ENCODE data around the gene RBP2. TPM values are rescaled to one million over a fixed set of nuclear protein-coding genes. Genes with fewer than 3 reads are reported as not detected.

RBP2 gene
- polyA plus RNA-seq, 2 of the 4 experiments (the other 2 are of a cell fraction), result not detected

DNA sequence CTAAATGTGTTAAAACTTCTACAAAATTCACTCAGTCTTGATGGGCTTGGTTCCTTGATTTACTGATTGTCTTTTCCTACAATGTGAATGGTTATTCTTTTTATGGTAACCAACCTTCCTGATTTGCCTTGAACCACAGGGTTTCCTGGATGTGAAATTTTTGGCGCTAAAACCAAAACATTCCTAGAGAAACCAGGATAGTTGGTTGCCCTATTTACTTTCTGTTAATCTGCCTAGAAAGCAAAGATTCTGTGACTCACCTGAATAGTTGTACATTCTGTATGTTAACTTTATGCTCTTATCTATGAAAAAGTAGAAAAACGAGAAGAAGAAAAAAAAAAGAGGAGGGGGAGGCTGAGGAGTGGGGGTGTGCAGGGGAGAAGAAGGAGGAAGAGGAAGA, 23.2 kb upstream of the RBP2 start:
- ATAC-seq, result no peak
- no peak overlapping the region for H3K27ac ChIP-seq
- POLR2A ChIA-PET, result no interaction called here
- no peak overlapping the region for H3K4me2 ChIP-seq
- WGBS (ENCODE audit: missing lambda C conversion rate), result 45% methylated on average over 2 of the region's 2 CpGs
- no peak for TF ChIP-seq HEYL (CRISPR knock-in tag; IDR thresholded peaks at IDR 0.05)
- no peak for TF ChIP-seq HOXA7 (CRISPR knock-in tag; IDR thresholded peaks at IDR 0.05)
- no peak for TF ChIP-seq NFE2L2 (conservative IDR thresholded peaks at IDR 0.05; ENCODE audit: low read length)
- TF ChIP-seq KDM1A (IDR thresholded peaks at IDR 0.05; ENCODE audit: low read depth), result no peak
- TF ChIP-seq TP53 (CRISPR knock-in tag; IDR thresholded peaks at IDR 0.05), result no peak
- TF ChIP-seq POLR2A (IDR thresholded peaks at IDR 0.05; ENCODE audit: low read length), result no peak
- TF ChIP-seq CBX8 (IDR thresholded peaks at IDR 0.05), result no peak
- TF ChIP-seq, protein P1, sequence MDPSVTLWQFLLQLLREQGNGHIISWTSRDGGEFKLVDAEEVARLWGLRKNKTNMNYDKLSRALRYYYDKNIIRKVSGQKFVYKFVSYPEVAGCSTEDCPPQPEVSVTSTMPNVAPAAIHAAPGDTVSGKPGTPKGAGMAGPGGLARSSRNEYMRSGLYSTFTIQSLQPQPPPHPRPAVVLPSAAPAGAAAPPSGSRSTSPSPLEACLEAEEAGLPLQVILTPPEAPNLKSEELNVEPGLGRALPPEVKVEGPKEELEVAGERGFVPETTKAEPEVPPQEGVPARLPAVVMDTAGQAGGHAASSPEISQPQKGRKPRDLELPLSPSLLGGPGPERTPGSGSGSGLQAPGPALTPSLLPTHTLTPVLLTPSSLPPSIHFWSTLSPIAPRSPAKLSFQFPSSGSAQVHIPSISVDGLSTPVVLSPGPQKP (IDR thresholded peaks at IDR 0.05; ENCODE audit: low read depth, low read length), result no peak
- no peaks in the 10 kb centered on the region for H3K4me1 ChIP-seq
- H3K9me3 ChIP-seq, result no peaks in the 10 kb centered on the region
- no peak for DNase-seq (ENCODE audit: low read depth in 1 of 2, low spot score in 1 of 2)
- no peak overlapping the region for H3K4me3 ChIP-seq
- FAIRE-seq, result no peak
- CTCF ChIA-PET, result no interaction called here

DNA sequence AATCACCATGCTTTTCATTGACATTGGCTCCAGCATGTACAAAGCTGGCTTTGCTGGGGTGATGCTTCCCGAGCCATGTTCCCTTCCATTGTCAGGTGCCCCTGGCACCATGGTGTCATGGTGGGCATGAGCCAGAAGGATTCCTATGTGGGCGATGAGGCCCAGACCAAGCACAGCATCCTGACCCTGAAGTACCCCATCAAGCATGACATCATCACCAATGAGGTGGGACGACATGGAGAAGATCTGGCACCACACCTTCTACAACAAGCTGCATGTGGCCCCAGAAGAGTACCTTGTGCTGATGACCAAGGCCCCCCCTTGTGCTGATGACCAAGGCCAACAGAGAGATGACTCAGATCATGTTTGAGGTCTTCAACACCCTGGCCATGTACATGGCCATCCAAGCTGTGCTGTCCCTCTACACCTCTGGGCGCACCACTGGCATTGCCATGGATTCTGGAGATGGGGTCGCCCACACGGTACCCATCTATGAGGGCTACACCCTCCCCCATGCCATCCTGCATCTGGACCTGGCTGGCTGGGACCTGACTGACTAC, 17.6 kb upstream of the RBP2 start:
- no peak for ATAC-seq
- TF ChIP-seq, protein P2, sequence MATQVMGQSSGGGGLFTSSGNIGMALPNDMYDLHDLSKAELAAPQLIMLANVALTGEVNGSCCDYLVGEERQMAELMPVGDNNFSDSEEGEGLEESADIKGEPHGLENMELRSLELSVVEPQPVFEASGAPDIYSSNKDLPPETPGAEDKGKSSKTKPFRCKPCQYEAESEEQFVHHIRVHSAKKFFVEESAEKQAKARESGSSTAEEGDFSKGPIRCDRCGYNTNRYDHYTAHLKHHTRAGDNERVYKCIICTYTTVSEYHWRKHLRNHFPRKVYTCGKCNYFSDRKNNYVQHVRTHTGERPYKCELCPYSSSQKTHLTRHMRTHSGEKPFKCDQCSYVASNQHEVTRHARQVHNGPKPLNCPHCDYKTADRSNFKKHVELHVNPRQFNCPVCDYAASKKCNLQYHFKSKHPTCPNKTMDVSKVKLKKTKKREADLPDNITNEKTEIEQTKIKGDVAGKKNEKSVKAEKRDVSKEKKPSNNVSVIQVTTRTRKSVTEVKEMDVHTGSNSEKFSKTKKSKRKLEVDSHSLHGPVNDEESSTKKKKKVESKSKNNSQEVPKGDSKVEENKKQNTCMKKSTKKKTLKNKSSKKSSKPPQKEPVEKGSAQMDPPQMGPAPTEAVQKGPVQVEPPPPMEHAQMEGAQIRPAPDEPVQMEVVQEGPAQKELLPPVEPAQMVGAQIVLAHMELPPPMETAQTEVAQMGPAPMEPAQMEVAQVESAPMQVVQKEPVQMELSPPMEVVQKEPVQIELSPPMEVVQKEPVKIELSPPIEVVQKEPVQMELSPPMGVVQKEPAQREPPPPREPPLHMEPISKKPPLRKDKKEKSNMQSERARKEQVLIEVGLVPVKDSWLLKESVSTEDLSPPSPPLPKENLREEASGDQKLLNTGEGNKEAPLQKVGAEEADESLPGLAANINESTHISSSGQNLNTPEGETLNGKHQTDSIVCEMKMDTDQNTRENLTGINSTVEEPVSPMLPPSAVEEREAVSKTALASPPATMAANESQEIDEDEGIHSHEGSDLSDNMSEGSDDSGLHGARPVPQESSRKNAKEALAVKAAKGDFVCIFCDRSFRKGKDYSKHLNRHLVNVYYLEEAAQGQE (IDR thresholded peaks at IDR 0.05), result no peak
- TF ChIP-seq POLR2A (IDR thresholded peaks at IDR 0.05; ENCODE audit: low read length) (no peak), ZFP36 (IDR thresholded peaks at IDR 0.05; ENCODE audit: borderline replicate concordance, partially characterized antibody) (no peak), HDAC2 (IDR thresholded peaks at IDR 0.05) (no peak)
- no peaks in the 10 kb centered on the region for H3K9me3 ChIP-seq
- DNase-seq (ENCODE audit: low read depth in 1 of 2, low spot score in 1 of 2), result no peak
- no peak overlapping the region for H3K4me3 ChIP-seq
- CTCF ChIA-PET, result no interaction called here
- H3K4me1 ChIP-seq, result no peaks in the 10 kb centered on the region
- no peak overlapping the region for H3K27ac ChIP-seq
- no CpG with 5 or more reads among the region's 6 CpGs for WGBS (ENCODE audit: missing lambda C conversion rate)
- no peak overlapping the region for H3K4me2 ChIP-seq
- POLR2A ChIA-PET, result no interaction called here
- no peak for FAIRE-seq

DNA sequence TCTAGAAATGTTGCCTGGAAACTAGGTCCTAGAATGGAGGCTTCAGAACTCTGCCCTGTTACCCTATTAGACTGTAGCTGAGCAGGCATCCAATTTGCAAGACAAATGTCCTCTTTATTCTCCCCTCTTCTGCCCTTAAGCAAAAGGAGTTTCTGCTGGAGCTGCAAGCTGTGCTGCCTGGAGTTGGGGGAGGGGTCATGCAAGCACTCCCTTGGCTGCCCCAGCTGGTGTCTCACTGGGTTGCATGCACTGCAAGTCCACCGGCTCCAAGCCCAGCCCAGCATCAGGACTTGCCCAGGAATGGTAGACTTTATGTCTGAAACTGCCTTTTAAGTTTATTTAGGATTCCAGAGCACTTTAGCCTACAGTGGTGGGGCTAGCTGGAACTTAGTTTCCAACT, 15.7 kb upstream of the RBP2 start:
- H3K4me2 ChIP-seq, result no peak overlapping the region
- H3K9me3 ChIP-seq, result 0 out of 3 replicates have a peak, but pooled peaks cover 5% of the 10 kb centered on the region
- no peak overlapping the region for H3K27ac ChIP-seq
- FAIRE-seq, result no peak
- no peaks in the 10 kb centered on the region for H3K4me1 ChIP-seq
- WGBS (ENCODE audit: missing lambda C conversion rate), result 0% methylated on average over 1 of the region's 1 CpG
- TF ChIP-seq RARB (CRISPR knock-in tag; IDR thresholded peaks at IDR 0.05) (no peak), RCOR1 (IDR thresholded peaks at IDR 0.05; ENCODE audit: low read depth, low read length) (no peak), EP300 (IDR thresholded peaks at IDR 0.05) (no peak)
- H3K4me3 ChIP-seq, result no peak overlapping the region
- peak in 1 of 2 experiments; percentile 3 for DNase-seq (ENCODE audit: low read depth in 1 of 2, low spot score in 1 of 2)
- CTCF ChIA-PET, result no interaction called here
- POLR2A ChIA-PET, result no interaction called here
- no peak for ATAC-seq

DNA sequence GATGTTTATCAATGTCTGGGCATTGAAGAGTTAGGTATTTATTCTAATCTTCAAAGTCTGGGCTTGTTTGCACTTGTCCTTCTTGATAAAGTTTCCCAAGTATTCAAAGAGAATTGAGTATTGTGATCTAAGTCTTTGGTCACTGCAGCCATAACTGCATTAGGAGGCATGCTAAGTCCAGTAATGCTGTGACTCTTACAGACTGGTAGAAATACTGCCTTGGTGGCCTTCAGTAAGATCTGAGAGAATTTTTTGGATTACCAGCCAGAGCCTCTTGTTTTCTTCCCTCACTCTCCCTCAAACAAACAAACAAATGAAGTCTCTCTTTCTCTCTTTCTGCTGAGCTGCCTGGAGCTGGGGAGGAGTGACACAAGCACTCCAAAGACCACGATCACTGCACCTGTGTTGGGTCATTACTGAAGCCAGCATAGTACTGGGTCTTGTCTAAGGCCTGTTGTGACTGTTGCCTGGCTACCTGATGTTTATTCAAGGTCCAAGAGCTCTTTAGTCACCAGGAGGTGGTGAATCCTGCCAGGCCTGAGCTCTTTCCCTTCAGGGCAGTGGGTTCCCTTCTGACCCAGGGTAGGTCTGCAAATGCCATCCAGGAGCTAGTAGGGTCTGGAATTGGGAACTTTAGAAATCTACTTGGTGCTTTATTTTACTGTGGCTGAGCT, 14.8 kb upstream of the RBP2 start:
- Histone ChIP-seq H3K9me3 (0 out of 3 replicates have a peak, but pooled peaks cover 5% of the 10 kb centered on the region), H3K4me2 (no peak overlapping the region), H3K4me1 (no peaks in the 10 kb centered on the region), H3K27ac (no peak overlapping the region), H3K4me3 (no peak overlapping the region)
- ATAC-seq, result 0 out of 6 replicates have a peak, but pooled peaks of 1 of the 2 experiments have one; percentile 19
- ChIA-PET POLR2A (no interaction called here), CTCF (no interaction called here)
- TF ChIP-seq FOXS1 (CRISPR knock-in tag; IDR thresholded peaks at IDR 0.05) (no peak), CBX8 (IDR thresholded peaks at IDR 0.05) (no peak)
- FAIRE-seq, result no peak
- DNase-seq (ENCODE audit: low read depth in 1 of 2, low spot score in 1 of 2), result peak in 1 of 2 experiments; percentile 6
- WGBS (ENCODE audit: missing lambda C conversion rate), result 0% methylated on average over 1 of the region's 1 CpG
